Measurements from ENCODE around the gene IFNL1. TPM values are rescaled to one million over a fixed set of nuclear protein-coding genes. Genes with fewer than 3 reads are reported as not detected.

The IFNL1 gene
- total RNA-seq, 1 experiment from 2014 or later: not detected

GRCh38 chr19:39246951-39247669 is 49.1 kb upstream of the IFNL1 start (continued):
- TF ChIP-seq ZNF532 (CRISPR knock-in tag; IDR thresholded peaks at IDR 0.05; ENCODE audit: borderline replicate concordance) (no peak), CDX4 (CRISPR knock-in tag; IDR thresholded peaks at IDR 0.05; ENCODE audit: borderline replicate concordance) (no peak), JUN (CRISPR knock-in tag; IDR thresholded peaks at IDR 0.05) (0 out of 2 replicates have a peak, but pooled peaks have one; percentile 35), ZBTB21 (CRISPR knock-in tag; IDR thresholded peaks at IDR 0.05; ENCODE audit: borderline replicate concordance) (peak; percentile 76; the same call in 1 of the 2 replicates), ATF1 (CRISPR knock-in tag; IDR thresholded peaks at IDR 0.05) (no peak), NR2C2 (CRISPR knock-in tag; IDR thresholded peaks at IDR 0.05) (peak; percentile 43; the same call in 1 of the 2 replicates), E2F4 (CRISPR knock-in tag; IDR thresholded peaks at IDR 0.05; ENCODE audit: borderline replicate concordance, low read depth) (peak; percentile 61), NR1H2 (CRISPR knock-in tag; IDR thresholded peaks at IDR 0.05) (no peak), FOXJ3 (CRISPR knock-in tag; IDR thresholded peaks at IDR 0.05; ENCODE audit: borderline replicate concordance) (no peak), ZNF219 (CRISPR knock-in tag; IDR thresholded peaks at IDR 0.05; ENCODE audit: borderline replicate concordance) (no peak), ZMAT4 (CRISPR knock-in tag; IDR thresholded peaks at IDR 0.05) (no peak), CTCF (IDR thresholded peaks at IDR 0.05) (no peak), IRF2 (CRISPR knock-in tag; IDR thresholded peaks at IDR 0.05; ENCODE audit: borderline replicate concordance, low read depth) (no peak), ZBTB43 (CRISPR knock-in tag; IDR thresholded peaks at IDR 0.05) (peak; percentile 80; the same call in 1 of the 2 replicates), E2F5 (CRISPR knock-in tag; IDR thresholded peaks at IDR 0.05) (no peak; the same call in 1 of the 2 replicates), SMAD3 (CRISPR knock-in tag; IDR thresholded peaks at IDR 0.05; ENCODE audit: borderline replicate concordance) (peak; percentile 92), ZNF671 (CRISPR knock-in tag; IDR thresholded peaks at IDR 0.05) (no peak), GRHL2 (CRISPR knock-in tag; IDR thresholded peaks at IDR 0.05; ENCODE audit: insufficient replicate concordance, severe bottlenecking) (no peak), USF1 (CRISPR knock-in tag; IDR thresholded peaks at IDR 0.05) (peak; percentile 78; the same call in 1 of the 2 replicates), ZNF281 (CRISPR knock-in tag; IDR thresholded peaks at IDR 0.05) (peak; percentile 85; the same call in 1 of the 2 replicates), HMGA2 (CRISPR knock-in tag; IDR thresholded peaks at IDR 0.05) (no peak), ATF3 (CRISPR knock-in tag; conservative IDR thresholded peaks at IDR 0.05) (no peak)

Measured in WTC11 (cell line).